Measurements from ENCODE around the gene EMC7.

DNA sequence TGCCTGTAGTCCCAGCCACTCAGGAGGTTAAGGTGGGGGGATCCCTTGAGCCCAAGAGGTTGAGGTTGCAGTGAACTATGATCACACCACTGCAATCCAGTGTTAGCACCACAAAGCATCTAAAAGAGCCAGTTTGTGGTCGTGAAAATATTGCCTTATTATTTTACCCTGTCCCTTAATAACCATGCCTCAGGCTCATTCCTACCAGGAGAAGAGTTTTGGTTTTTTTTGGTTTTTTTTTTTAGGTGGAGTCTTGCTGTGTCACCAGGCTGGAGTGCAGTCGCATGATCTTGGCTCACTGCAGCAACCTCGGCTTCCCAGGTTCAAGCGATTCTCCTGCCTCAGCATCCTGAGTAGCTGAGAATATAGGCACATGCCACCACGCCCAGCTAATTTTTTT, 44.8 kb downstream of the EMC7 start:
- TF ChIP-seq, protein P1, sequence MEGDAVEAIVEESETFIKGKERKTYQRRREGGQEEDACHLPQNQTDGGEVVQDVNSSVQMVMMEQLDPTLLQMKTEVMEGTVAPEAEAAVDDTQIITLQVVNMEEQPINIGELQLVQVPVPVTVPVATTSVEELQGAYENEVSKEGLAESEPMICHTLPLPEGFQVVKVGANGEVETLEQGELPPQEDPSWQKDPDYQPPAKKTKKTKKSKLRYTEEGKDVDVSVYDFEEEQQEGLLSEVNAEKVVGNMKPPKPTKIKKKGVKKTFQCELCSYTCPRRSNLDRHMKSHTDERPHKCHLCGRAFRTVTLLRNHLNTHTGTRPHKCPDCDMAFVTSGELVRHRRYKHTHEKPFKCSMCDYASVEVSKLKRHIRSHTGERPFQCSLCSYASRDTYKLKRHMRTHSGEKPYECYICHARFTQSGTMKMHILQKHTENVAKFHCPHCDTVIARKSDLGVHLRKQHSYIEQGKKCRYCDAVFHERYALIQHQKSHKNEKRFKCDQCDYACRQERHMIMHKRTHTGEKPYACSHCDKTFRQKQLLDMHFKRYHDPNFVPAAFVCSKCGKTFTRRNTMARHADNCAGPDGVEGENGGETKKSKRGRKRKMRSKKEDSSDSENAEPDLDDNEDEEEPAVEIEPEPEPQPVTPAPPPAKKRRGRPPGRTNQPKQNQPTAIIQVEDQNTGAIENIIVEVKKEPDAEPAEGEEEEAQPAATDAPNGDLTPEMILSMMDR (IDR thresholded peaks at IDR 0.05) = no peak
- TF ChIP-seq POLR2A (IDR thresholded peaks at IDR 0.05) = no peak
- no peak for TF ChIP-seq EP300 (IDR thresholded peaks at IDR 0.05)
